Activated CD4-positive, alpha-beta T cell treated with anti-CD3 and anti-CD28 coated beads, Interleukin-2, amount 50 U/mL, for 4 hours (primary cell): Measurements from ENCODE around the gene HDGFL3.
"Not testable (repeated sequence)": the region's sequence is repeated elsewhere in the genome, so short reads cannot be mapped to it uniquely, and the experiment has no call there.

Experiments used
- DNase-seq, 2 experiments: peaks; one replicate each; pipeline ENCODE4 v3.0.0-alpha.2; 2020

Gene HDGFL3

GRCh38 chr15:83193721-83194120 lies 13.9 kb downstream of the HDGFL3 start:
- DNase-seq = no peak

GRCh38 chr15:83192742-83193141 lies 14.9 kb downstream of the HDGFL3 start:
- no peak for DNase-seq

- DNase-seq = no peak
Measured at GRCh38 chr15:83190450-83190849, 17.2 kb downstream of the HDGFL3 start.

GRCh38 chr15:83185561-83185960 lies 22.1 kb downstream of the HDGFL3 start:
- no peak for DNase-seq

GRCh38 chr15:83178869-83179325 lies 28.7 kb downstream of the HDGFL3 start:
- no peak for DNase-seq

- no peak for DNase-seq
Measured at GRCh38 chr15:83178390-83178789, 29.2 kb downstream of the HDGFL3 start.

- DNase-seq = no peak
Measured at GRCh38 chr15:83174891-83175290, 32.7 kb downstream of the HDGFL3 start.

- DNase-seq = no peak
Measured at GRCh38 chr15:83170474-83171165, 37.0 kb downstream of the HDGFL3 start.

GRCh38 chr15:83169576-83169975 lies 38.0 kb downstream of the HDGFL3 start:
- not testable (repeated sequence) for DNase-seq

GRCh38 chr15:83166830-83167229 lies 40.8 kb downstream of the HDGFL3 start:
- DNase-seq = no peak

GRCh38 chr15:83166218-83166617 lies 41.4 kb downstream of the HDGFL3 start:
- DNase-seq = no peak

- DNase-seq = no peak
Measured at GRCh38 chr15:83164771-83165404, 42.7 kb downstream of the HDGFL3 start.

GRCh38 chr15:83164111-83164770 lies 43.4 kb downstream of the HDGFL3 start:
- DNase-seq = no peak

- no peak for DNase-seq
Measured at GRCh38 chr15:83163032-83163431, 44.6 kb downstream of the HDGFL3 start.

GRCh38 chr15:83160741-83161140 lies 46.9 kb downstream of the HDGFL3 start:
- no peak for DNase-seq

GRCh38 chr15:83158393-83158792 lies 49.2 kb downstream of the HDGFL3 start:
- no peak for DNase-seq

- no peak for DNase-seq
Measured at GRCh38 chr15:83155942-83156341, 51.7 kb downstream of the HDGFL3 start.

GRCh38 chr15:83153288-83153687 lies 54.3 kb downstream of the HDGFL3 start:
- DNase-seq = no peak

GRCh38 chr15:83144771-83145170 lies 62.9 kb downstream of the HDGFL3 start:
- DNase-seq = no peak

GRCh38 chr15:83142151-83142550 lies 65.5 kb downstream of the HDGFL3 start:
- DNase-seq = not testable (repeated sequence)

GRCh38 chr15:83132861-83133523 lies 74.6 kb downstream of the HDGFL3 start:
- no peak for DNase-seq

GRCh38 chr15:83129791-83130190 lies 77.8 kb downstream of the HDGFL3 start:
- DNase-seq = no peak

- no peak for DNase-seq
Measured at GRCh38 chr15:83127547-83128150, 80.0 kb downstream of the HDGFL3 start.
